COLO829 (cell line): ENCODE measurements around the gene PDE8B.

Source experiments
- DNase-seq: peaks from one replicate; pipeline ENCODE4 v3.0.0; 2012; ENCODE audit warnings: low spot score

Gene PDE8B

DNA sequence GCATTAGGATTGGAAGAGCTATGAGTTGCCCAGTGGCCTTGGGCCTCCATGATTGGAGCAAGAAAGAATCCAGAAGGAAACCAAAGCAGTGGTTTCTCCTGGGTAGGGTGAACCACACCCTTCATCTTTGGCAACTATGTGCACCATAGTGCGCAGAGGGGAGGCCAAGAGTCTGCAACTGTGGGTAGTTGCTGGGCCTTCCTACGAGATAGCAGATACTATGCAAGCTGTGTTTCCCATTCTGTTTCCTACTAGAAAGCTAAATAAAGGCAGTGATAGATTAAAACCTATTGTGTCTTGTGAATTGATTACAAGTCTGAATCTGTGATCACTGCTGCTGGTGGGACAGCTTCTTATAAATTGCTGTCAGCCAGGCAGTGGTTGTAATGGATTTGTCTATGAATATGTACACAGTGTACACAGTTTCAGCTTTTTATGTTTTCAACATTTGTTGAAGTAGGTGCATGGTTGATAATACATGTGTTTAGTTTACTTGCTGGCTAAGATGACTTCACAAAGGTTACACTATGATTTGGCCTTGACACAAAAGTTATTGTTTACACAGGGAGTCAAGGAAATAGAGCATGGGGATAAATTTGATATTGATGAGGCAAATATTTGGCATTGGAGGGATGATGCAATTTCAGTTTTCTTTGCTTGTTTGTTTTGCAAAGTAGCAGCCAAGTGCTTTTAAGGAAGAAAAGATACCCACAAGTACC, 23.7 kb upstream of the PDE8B start:
- no peak for DNase-seq

GRCh38 chr5:77189421-77189820, 21.1 kb upstream of the PDE8B start:
- no peak for DNase-seq

- DNase-seq = no peak
Observed at GRCh38 chr5:77192441-77193050, 17.9 kb upstream of the PDE8B start.

DNA sequence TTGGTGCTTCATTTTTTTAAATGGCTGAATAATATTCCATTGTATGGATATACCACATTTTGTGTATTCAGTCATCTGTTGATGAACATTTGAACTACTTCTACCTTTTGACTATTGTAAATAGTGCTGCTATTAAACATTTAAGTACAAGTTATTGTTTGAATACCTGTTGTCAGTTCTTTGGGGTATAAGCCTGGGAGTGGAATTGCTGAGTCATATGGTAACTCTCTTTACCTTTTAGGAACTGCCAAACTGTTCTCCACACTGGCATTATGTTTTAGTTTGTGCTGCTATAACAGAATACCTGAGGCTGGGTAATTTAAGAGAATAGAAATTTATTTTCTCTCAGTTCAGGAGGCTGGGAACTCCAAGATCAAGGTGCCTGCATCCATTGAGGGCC, 15.7 kb upstream of the PDE8B start:
- no peak for DNase-seq

DNA sequence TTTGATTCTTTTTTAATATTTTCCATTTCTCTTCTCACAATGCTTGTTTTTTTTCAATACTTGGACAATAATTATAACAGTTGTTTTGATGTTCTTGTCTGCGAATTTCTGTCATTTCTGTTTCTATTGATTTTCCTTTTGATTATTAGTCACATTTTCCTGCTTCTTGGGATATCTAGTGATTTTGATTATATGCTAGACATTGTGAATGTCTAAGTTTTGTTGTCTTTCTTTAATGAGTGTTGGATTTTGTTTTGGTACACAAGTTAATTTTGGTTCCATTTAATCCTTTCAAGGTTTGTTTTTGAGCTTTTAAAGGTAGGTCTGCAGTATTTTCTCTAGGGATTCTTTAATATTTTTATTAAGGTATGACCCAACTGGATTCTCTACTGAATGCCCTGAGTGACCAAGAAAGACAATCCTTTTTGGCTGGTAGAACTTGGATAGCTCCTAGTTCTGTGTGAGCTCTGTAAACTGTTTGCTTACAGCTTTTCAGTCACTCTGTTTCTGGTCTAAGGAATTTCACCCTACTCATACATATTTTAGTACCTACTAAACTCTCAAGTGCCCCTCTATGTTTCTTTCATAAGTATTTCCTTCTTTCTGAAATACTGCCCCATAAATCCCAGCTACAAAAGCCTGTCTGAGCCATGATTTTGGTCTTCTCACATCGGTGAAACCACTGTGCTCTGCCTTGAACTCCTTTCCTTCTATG, 12.5 kb upstream of the PDE8B start:
- DNase-seq = no peak

GRCh38 chr5:77200663-77201062, 9.8 kb upstream of the PDE8B start:
- no peak for DNase-seq

DNA sequence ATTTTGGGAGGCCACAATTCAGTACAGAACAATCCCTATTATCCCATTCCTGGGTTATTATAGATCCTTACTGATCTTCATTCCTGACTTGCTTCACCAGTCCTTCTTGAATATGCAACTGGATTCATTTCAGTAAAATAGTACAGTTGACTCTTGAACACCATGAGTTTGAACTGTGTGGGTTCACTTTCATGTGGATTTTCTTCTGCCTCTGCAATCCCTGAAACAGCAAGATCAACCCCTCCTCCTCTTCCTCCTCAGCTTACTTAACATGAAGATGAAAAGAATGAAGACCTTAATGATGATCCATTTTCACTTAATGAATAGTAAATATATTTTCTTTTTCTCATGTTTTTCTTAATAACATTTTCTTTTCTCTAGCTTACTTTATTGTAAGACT, 8.3 kb upstream of the PDE8B start:
- no peak for DNase-seq

- no peak for DNase-seq
Observed at GRCh38 chr5:77204967-77205366, 5.5 kb upstream of the PDE8B start.

DNA sequence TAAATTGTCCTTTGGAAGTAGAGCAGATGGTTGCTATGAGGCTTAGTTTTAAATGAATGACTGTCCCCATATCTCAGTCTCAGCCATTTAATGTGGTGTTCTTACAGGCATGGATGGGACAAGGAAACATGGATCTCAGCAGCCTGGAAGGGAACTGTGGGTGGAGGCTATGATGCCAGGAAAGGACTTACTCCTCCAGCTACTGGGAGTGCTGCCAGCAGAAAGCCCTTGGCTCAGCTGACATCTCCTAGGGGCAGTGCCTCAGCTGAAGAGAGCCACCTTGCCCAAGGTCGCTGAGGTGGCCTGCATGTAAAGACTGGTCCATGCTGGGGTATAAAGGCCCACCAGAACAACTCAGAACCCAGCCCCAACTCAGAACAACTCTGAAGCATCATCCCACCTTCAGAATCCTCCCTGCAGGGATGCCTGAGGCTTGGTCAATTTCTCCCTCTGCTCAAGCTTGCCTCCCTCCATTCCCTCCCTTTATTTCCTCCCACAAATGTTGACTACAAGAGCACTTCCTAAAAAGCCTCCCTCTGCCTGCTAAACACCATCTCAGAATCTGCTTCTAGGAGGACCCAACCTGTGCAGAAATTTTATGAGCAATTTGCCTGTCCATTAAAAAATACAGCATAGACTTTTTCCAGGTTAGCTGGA, 1.8 kb upstream of the PDE8B start:
- DNase-seq = no peak

- DNase-seq = no peak
Observed at GRCh38 chr5:77209495-77210090, 887 bp upstream of the PDE8B start.

- no peak for DNase-seq
Observed at GRCh38 chr5:77210964-77211690, 647 bp downstream of the PDE8B start.

- DNase-seq = no peak
Observed at GRCh38 chr5:77211691-77212047, 1.2 kb downstream of the PDE8B start.

- no peak for DNase-seq
Observed at GRCh38 chr5:77213601-77214000, 3.1 kb downstream of the PDE8B start.

GRCh38 chr5:77214151-77214550, 3.7 kb downstream of the PDE8B start:
- no peak for DNase-seq

- no peak for DNase-seq
Observed at GRCh38 chr5:77218263-77218662, 7.8 kb downstream of the PDE8B start.

DNA sequence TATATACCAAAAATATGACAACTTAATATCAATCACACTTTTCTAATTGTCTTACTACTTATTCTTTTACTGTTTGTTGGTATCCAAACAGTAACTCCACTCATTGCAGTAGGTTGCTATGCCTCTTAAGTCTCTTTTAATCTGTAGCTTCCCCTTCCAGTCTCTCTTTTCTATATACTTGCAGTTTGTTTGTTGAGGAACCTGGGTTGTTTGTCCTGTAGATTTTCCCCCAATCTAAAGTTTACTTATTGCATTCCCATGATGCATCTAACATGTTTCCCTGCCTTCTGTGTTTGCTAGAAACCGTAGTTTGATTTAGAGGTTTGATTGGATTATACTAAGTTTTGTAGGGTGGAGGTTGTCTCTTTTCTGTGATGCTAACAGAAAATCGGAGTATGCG, 10.6 kb downstream of the PDE8B start:
- DNase-seq = no peak

DNA sequence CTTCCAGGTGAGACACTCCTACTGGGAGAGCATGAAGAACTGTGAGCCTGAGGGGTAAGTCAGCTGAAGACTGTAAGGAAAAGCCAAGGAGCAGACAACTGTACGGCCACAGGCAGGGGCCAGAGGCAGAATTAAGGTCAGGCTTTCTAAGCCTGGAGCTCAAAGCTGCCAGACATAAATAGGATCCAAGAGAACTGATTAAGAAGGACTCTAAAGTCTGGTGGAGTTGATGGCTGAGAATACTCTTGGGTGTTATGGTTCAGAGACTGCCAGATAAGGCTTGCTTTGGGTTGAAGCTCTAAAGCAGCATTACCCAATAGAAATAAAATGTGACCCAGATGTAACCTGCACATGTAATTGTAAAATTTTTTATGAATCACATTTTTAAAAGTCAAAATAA, 12.2 kb downstream of the PDE8B start:
- no peak for DNase-seq

DNA sequence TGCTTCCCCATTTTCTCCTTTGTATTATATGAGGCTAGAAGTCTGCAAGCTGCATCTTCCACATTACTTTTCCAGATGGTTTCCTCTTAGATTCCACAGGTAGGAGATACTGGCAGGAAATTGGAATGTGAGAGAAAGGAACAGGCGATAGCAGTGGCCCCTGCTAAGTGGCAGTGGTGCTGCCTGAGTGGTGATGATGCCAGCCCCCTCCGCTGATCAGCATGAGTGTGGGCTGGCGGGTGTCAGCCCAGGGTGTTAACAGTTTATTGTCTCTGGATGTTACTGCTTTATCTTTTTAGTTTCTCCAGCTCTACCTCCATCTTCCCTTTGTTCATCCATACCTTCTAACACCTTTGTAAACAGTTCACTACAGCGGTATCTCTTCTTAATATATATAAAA, 13.2 kb downstream of the PDE8B start:
- DNase-seq = no peak

GRCh38 chr5:77224672-77225355, 14.3 kb downstream of the PDE8B start:
- no peak for DNase-seq

GRCh38 chr5:77225531-77225930, 15.1 kb downstream of the PDE8B start:
- DNase-seq = no peak

DNA sequence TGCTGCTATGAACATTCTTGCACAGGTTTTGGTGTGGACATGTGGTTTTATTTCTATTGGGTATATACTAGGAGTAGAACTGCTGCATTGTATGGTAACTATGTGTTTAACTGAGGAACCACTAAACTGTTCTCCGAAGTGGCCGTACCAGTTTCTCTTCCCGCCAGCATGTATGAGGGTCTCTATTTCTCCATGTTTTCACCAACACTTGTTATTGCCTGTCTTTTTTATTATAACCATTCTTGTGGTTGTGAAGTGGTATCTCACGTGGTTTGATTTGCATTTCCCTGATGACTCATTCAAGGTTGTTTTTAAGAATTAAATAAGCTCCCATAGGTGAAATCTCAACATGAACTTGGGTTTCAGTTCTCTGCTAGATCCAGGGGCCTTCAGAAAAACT, 19.4 kb downstream of the PDE8B start:
- no peak for DNase-seq
